ENCODE measurements around the gene IL17RE. TPM values are rescaled to one million over a fixed set of nuclear protein-coding genes. Genes with fewer than 3 reads are reported as not detected.

Gene IL17RE
- polyA plus RNA-seq, 1 donor (not counting 4 experiments of a cell fraction or from before 2014, with no cell fraction given) = 16.0 TPM

DNA sequence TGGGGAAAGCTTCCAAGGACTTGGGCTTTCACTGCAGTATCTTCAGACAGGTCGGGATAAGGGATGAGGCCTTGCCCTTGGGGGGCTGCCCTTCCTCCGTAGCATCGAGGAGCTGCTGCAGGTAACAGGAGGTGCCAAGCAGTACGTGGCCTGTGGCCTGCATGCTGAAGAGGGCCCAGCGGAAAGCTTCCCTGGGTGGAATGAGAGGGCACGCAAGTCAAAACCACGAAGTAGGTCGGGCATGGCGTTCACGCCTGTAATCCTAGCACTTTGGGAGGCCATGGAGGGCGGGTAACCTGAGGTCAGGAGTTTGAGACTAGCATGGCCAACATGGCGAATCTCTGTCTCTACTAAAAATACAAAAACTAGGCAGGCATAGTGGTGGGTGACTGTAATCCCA lies 35.5 kb upstream of the IL17RE start:
- TF ChIP-seq EZH2 (IDR thresholded peaks at IDR 0.05; ENCODE audit: low read length) = no peak
- TF ChIP-seq, protein P1, sequence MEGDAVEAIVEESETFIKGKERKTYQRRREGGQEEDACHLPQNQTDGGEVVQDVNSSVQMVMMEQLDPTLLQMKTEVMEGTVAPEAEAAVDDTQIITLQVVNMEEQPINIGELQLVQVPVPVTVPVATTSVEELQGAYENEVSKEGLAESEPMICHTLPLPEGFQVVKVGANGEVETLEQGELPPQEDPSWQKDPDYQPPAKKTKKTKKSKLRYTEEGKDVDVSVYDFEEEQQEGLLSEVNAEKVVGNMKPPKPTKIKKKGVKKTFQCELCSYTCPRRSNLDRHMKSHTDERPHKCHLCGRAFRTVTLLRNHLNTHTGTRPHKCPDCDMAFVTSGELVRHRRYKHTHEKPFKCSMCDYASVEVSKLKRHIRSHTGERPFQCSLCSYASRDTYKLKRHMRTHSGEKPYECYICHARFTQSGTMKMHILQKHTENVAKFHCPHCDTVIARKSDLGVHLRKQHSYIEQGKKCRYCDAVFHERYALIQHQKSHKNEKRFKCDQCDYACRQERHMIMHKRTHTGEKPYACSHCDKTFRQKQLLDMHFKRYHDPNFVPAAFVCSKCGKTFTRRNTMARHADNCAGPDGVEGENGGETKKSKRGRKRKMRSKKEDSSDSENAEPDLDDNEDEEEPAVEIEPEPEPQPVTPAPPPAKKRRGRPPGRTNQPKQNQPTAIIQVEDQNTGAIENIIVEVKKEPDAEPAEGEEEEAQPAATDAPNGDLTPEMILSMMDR (optimal IDR thresholded peaks at IDR 0.05 in 1 of 3, IDR thresholded peaks at IDR 0.05 in 1 of 3, conservative IDR thresholded peaks at IDR 0.05 in 1 of 3; ENCODE audit: extremely low read depth in 1 of 3, insufficient read depth in 2 of 3, low read length in 3 of 3) = no peak
- FAIRE-seq (no peak), DNase-seq (ENCODE audit: low read depth, low spot score) (no peak)
- dilution Hi-C loops (cut with MboI; ENCODE audit: extremely low pct_ligation_motif_present, low sequenced_read_pairs) = no loop called here
- no peaks in the 10 kb centered on the region for H3K9me3 ChIP-seq (ENCODE audit: control insufficient read depth, low read depth, low read length)
- H3K27ac ChIP-seq (ENCODE audit: control insufficient read depth, insufficient read depth, low read length) = no peak overlapping the region
- no peak overlapping the region for H2AFZ ChIP-seq (ENCODE audit: control insufficient read depth, low read length)
- H3K27me3 ChIP-seq (ENCODE audit: control insufficient read depth, extremely low read depth, insufficient read depth, low read length) = no peaks in the 10 kb centered on the region
- H3K4me1 ChIP-seq (ENCODE audit: control insufficient read depth, extremely low read depth, insufficient read depth, low read length) = peaks cover 3% of the 10 kb centered on the region
- H3K9me1 ChIP-seq (ENCODE audit: control insufficient read depth, extremely low read depth, insufficient read depth, low read length) = no peaks in the 10 kb centered on the region
- no peak overlapping the region for H3K4me3 ChIP-seq (ENCODE audit: control insufficient read depth in 2 of 3, extremely low read depth in 1 of 3, insufficient read depth in 2 of 3, low read depth in 1 of 3, low read length in 3 of 3)
- no peak overlapping the region for H3K4me2 ChIP-seq (ENCODE audit: control insufficient read depth, extremely low read depth, insufficient read depth, low read depth, low read length)
- H3K36me3 ChIP-seq (ENCODE audit: control insufficient read depth in 2 of 2, extremely low read depth in 1 of 2, insufficient read depth in 2 of 2, low read length in 2 of 2) = no peaks in the 10 kb centered on the region
- no peaks in the 10 kb centered on the region for H3K79me2 ChIP-seq (ENCODE audit: control insufficient read depth, insufficient read depth, low read length)
- no peaks in the 10 kb centered on the region for H4K20me1 ChIP-seq (ENCODE audit: control insufficient read depth, extremely low read depth, insufficient read depth, low read length)
- H3K9ac ChIP-seq (ENCODE audit: control insufficient read depth, extremely low read depth, insufficient read depth, low read length) = no peak overlapping the region

DNA sequence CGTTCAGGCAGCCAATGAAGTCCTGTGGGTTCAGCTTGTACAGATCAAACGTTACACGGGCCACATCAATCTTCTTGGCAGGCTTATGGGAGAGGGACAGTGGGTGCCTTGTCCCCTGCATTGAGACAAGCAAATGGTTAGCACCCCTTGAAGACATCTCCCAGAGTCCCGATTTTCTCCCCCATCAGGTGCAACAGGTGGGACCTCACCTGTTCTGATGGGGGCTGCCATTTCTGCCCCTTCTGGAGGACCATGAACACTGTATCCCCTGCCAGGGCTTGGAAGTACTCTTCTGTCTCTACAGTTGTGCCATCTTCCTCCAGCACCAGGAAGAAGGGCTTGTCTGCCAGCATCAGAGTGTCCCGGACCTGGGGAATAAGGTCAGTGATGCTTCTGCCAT lies 32.7 kb upstream of the IL17RE start:
- Histone ChIP-seq H3K4me1 (ENCODE audit: control insufficient read depth, extremely low read depth, insufficient read depth, low read length) (peaks cover 3% of the 10 kb centered on the region), H3K9ac (ENCODE audit: control insufficient read depth, extremely low read depth, insufficient read depth, low read length) (no peak overlapping the region), H3K4me2 (ENCODE audit: control insufficient read depth, extremely low read depth, insufficient read depth, low read depth, low read length) (no peak overlapping the region), H3K4me3 (ENCODE audit: control insufficient read depth in 2 of 3, extremely low read depth in 1 of 3, insufficient read depth in 2 of 3, low read depth in 1 of 3, low read length in 3 of 3) (no peak overlapping the region), H3K9me1 (ENCODE audit: control insufficient read depth, extremely low read depth, insufficient read depth, low read length) (no peaks in the 10 kb centered on the region), H3K79me2 (ENCODE audit: control insufficient read depth, insufficient read depth, low read length) (no peaks in the 10 kb centered on the region), H3K36me3 (ENCODE audit: control insufficient read depth in 2 of 2, extremely low read depth in 1 of 2, insufficient read depth in 2 of 2, low read length in 2 of 2) (no peaks in the 10 kb centered on the region), H3K9me3 (ENCODE audit: control insufficient read depth, low read depth, low read length) (no peaks in the 10 kb centered on the region), H2AFZ (ENCODE audit: control insufficient read depth, low read length) (no peak overlapping the region), H3K27me3 (ENCODE audit: control insufficient read depth, extremely low read depth, insufficient read depth, low read length) (no peaks in the 10 kb centered on the region), H4K20me1 (ENCODE audit: control insufficient read depth, extremely low read depth, insufficient read depth, low read length) (no peaks in the 10 kb centered on the region), H3K27ac (ENCODE audit: control insufficient read depth, insufficient read depth, low read length) (no peak overlapping the region)
- FAIRE-seq (no peak), DNase-seq (ENCODE audit: low read depth, low spot score) (no peak)
- dilution Hi-C loops (cut with MboI; ENCODE audit: extremely low pct_ligation_motif_present, low sequenced_read_pairs) = no loop called here
- no peak for TF ChIP-seq EZH2 (IDR thresholded peaks at IDR 0.05; ENCODE audit: low read length)
- TF ChIP-seq, protein P1 (optimal IDR thresholded peaks at IDR 0.05 in 1 of 3, IDR thresholded peaks at IDR 0.05 in 1 of 3, conservative IDR thresholded peaks at IDR 0.05 in 1 of 3; ENCODE audit: extremely low read depth in 1 of 3, insufficient read depth in 2 of 3, low read length in 3 of 3) = no peak

Measured in keratinocyte (primary cell).